Spinal cord (tissue), 10 donors: ENCODE results near the gene CFAP46. TPM values are rescaled to one million over a fixed set of nuclear protein-coding genes. Genes with fewer than 3 reads are reported as not detected.

Experiments
- DNase-seq, 6 donors: peaks; one replicate each; pipeline versions ENCODE4 v3.0.0 to v3.0.0-alpha.2; 2013 to 2015; ENCODE audit warnings: low spot score in 6 of 6, low read depth in 4 of 6
- H3K27ac ChIP-seq: one replicate; pipeline ENCODE4 v1.5.1; 2013; ENCODE audit warnings: low read depth, low read length, control low read depth
- H3K27me3 ChIP-seq: one replicate; pipeline ENCODE4 v1.6.1; 2013; ENCODE audit warnings: low read length; ENCODE audit not compliant: control insufficient read depth, insufficient read depth
- H3K36me3 ChIP-seq: one replicate; pipeline ENCODE4 v1.6.1; 2013; ENCODE audit warnings: low read length; ENCODE audit not compliant: control insufficient read depth, insufficient read depth
- H3K4me1 ChIP-seq: one replicate; pipeline ENCODE4 v1.6.1; 2013; ENCODE audit warnings: low read length; ENCODE audit not compliant: control insufficient read depth, insufficient read depth
- H3K4me3 ChIP-seq: one replicate; pipeline ENCODE4 v1.5.1; 2013; ENCODE audit warnings: low read depth, low read length, control low read depth
- H3K9me3 ChIP-seq: one replicate; pipeline ENCODE4 v1.6.1; 2013; ENCODE audit warnings: low read length; ENCODE audit not compliant: control insufficient read depth, insufficient read depth
- WGBS: methylation state at CpG from one replicate; pipeline ENCODE4 v1.1.5; 2013; ENCODE audit warnings: missing lambda C conversion rate; ENCODE audit not compliant: insufficient coverage; 5-methylcytosine and 5-hydroxymethylcytosine counted together
- polyA plus RNA-seq, 2 donors: library from polyadenylated mRNA; unstranded; fragments of 120-200 nt; gene quantifications; one replicate each; pipeline ENCODE4 v1.2.1, GENCODE V29; 2013; ENCODE audit not compliant: insufficient read length in 2 of 2
- total RNA-seq, 2 donors: library from RNA; depleted of rRNA in 1 of 2; stranded (reverse); fragments of 120-200 nt in 1 of 2; fragments of >200 nt in 1 of 2; gene quantifications; one replicate each; pipeline versions ENCODE4 v1.2.3 to v1.2.4, GENCODE V29; 2013 to 2014
- donor health status: healthy.

Gene CFAP46
- total and polyA plus RNA-seq, 4 donors, result 5.3 to 14.3 (median 13.2) TPM

GRCh38 chr10:132964231-132964630 is 21.9 kb upstream of the CFAP46 start:
- Histone ChIP-seq H3K36me3 (no peaks in the 10 kb centered on the region), H3K9me3 (no peaks in the 10 kb centered on the region), H3K27ac (no peak overlapping the region), H3K27me3 (peaks cover 11% of the 10 kb centered on the region), H3K4me3 (no peak overlapping the region), H3K4me1 (peaks cover 23% of the 10 kb centered on the region)
- DNase-seq, result no peak
- WGBS, result 90% methylated on average over 15 of the region's 15 CpGs

- 94% methylated on average over 13 of the region's 14 CpGs for WGBS
- no peak for DNase-seq
These were observed 21.1 kb upstream of the CFAP46 start for GRCh38 chr10:132963430-132963960.

DNA sequence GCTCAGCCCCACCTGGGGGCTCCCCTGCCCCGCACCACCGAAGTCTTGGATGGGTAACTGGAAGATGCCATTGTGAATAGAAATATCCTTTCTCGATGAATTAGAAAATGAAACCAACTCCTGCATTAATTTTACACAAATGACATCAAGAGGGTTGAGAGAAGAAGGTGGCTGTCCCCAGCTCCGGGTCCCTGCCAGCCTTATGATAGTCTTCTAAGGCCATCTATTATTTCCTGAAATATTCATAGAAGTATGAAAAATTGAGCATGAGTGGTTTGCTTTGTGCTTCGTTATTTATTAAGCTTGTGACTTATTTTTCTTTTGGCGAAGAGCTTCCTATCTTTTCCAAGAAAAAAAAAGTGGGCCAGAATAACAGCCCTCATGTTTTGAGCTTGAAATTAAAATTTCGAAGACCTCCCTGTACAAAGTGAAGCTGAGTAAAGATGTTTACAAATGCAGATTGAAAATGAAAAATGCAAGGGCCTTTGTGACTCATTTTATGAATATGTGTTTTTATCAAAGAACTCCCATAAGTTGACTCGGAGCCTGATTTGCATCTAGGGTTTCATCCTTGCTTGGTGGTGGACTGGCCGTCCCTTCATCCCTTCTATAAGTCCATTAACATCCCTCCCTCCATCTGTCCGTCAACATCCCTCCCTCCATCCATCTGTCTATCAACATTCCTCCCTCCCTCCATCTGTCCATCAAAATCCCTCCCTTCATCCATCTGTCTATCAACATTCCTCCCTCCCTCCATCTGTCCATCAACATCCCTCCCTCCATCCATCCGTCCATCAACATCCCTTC is 20.5 kb upstream of the CFAP46 start:
- no peak for DNase-seq
- 93% methylated on average over 4 of the region's 11 CpGs for WGBS
- Histone ChIP-seq H3K4me1 (peaks cover 23% of the 10 kb centered on the region), H3K36me3 (no peaks in the 10 kb centered on the region), H3K4me3 (peak overlapping the region; percentile 48), H3K27ac (no peak overlapping the region), H3K9me3 (no peaks in the 10 kb centered on the region), H3K27me3 (peaks cover 11% of the 10 kb centered on the region)

More at GRCh38 chr10:132963430-132963960, 21.1 kb upstream of the CFAP46 start:
- peaks cover 23% of the 10 kb centered on the region for H3K4me1 ChIP-seq
- no peak overlapping the region for H3K27ac ChIP-seq
- H3K4me3 ChIP-seq, result no peak overlapping the region
- no peaks in the 10 kb centered on the region for H3K9me3 ChIP-seq
- H3K27me3 ChIP-seq, result peaks cover 11% of the 10 kb centered on the region
- H3K36me3 ChIP-seq, result no peaks in the 10 kb centered on the region

DNA sequence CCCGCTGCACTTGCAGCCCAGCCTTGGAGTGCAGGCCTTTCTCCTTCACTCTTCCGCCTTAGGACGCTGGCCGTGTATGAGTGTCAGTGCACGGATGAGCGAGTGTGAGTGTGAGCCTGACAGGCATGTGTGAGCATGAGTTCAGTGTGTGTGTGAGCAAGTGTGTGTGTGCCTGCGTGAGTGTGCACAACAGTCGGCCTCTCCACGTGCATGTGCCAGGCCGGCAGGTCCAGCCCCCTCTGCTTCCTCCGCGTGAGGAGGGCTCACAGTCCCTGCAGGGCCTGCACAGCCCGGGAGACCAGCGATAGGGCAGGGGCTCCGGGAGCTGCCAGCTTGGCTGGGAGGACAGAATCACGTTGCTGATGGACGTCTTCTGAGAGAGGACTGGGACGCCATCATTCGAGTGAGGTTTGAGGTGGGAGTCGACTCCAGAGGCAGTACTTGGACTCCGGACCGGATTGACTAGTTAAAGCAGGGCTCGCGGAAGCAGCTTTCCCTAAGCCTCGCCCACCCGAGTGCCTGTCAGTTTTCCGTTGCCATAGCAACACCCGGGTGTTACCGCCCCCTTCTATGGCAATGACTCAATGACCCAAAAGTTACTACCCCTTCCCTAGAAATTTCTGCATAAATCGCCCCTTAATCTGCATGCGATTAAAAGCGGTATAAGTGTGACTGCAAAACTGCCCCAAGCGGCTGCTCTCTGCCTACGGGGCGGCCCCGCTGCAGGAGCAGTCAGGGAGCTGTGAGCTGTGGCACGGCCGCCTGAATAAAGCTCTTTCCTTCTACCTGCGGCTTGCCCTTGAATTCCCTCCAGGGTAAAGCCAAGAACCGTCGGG is 19.6 kb upstream of the CFAP46 start:
- H3K27ac ChIP-seq, result no peak overlapping the region
- H3K4me3 ChIP-seq, result peak overlapping the region; percentile 48
- peaks cover 11% of the 10 kb centered on the region for H3K27me3 ChIP-seq
- DNase-seq, result peak in 5 of 6 donors; percentile 51 to 90 (median 73)
- no peaks in the 10 kb centered on the region for H3K9me3 ChIP-seq
- no peaks in the 10 kb centered on the region for H3K36me3 ChIP-seq
- peaks cover 23% of the 10 kb centered on the region for H3K4me1 ChIP-seq
- WGBS, result 10% methylated on average over 30 of the region's 41 CpGs

DNA sequence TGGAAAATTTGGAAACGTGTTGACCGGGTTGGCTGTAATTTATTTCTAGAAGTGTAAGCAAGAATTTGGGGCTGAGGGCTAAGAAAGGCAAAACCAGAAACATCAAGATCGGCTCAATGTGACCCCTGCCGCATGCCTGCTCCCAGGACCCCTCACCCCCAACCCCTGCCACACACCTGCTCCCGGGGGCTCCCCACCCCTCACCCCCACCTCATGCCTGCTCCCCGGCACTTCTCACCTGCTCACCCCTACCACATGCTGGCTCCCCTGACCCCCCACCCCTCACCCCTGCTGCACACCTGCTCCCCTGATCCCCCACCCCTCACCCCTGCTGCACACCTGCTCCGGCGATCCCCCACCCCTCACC is 19.0 kb upstream of the CFAP46 start:
- no peaks in the 10 kb centered on the region for H3K9me3 ChIP-seq
- H3K27ac ChIP-seq, result no peak overlapping the region
- H3K4me3 ChIP-seq, result no peak overlapping the region
- peaks cover 11% of the 10 kb centered on the region for H3K27me3 ChIP-seq
- 79% methylated on average over 4 of the region's 8 CpGs for WGBS
- peaks cover 23% of the 10 kb centered on the region for H3K4me1 ChIP-seq
- no peak for DNase-seq
- no peaks in the 10 kb centered on the region for H3K36me3 ChIP-seq

- WGBS, result 85% methylated on average over 33 of the region's 42 CpGs
- H3K27me3 ChIP-seq, result peaks cover 11% of the 10 kb centered on the region
- H3K9me3 ChIP-seq, result no peaks in the 10 kb centered on the region
- H3K36me3 ChIP-seq, result no peaks in the 10 kb centered on the region
- peaks cover 23% of the 10 kb centered on the region for H3K4me1 ChIP-seq
- no peak overlapping the region for H3K27ac ChIP-seq
- DNase-seq, result no peak
- no peak overlapping the region for H3K4me3 ChIP-seq
These were observed 18.5 kb upstream of the CFAP46 start for GRCh38 chr10:132960631-132961419.

GRCh38 chr10:132960071-132960472 is 17.7 kb upstream of the CFAP46 start:
- peaks cover 23% of the 10 kb centered on the region for H3K4me1 ChIP-seq
- H3K9me3 ChIP-seq, result no peaks in the 10 kb centered on the region
- no peak for DNase-seq
- WGBS, result 82% methylated on average over 19 of the region's 19 CpGs
- H3K36me3 ChIP-seq, result no peaks in the 10 kb centered on the region
- peaks cover 9% of the 10 kb centered on the region for H3K27me3 ChIP-seq
- no peak overlapping the region for H3K4me3 ChIP-seq
- H3K27ac ChIP-seq, result no peak overlapping the region

DNA sequence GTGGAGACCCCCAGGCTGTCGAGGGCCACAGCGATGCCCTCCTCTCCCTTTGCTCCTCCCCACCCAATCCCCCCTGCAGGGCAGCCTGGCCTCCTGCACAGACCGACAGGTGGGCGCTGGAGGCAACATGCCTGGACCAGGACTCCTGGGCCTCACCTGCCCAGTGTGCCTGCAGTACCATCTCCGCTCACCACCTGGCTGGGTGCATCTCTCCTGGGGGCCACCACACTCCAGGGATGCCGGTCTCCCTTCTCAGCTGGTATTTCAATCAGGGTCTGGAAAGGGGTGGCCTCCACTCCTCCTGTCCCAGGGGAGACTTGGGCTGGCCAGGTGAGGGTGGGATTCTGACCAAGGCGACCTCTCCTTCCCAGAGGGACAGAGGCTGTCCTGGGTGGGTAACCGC is 17.2 kb upstream of the CFAP46 start:
- DNase-seq, result no peak
- 90% methylated on average over 8 of the region's 8 CpGs for WGBS
- Histone ChIP-seq H3K4me3 (no peak overlapping the region), H3K9me3 (no peaks in the 10 kb centered on the region), H3K27ac (no peak overlapping the region), H3K4me1 (peaks cover 21% of the 10 kb centered on the region), H3K36me3 (no peaks in the 10 kb centered on the region), H3K27me3 (peaks cover 4% of the 10 kb centered on the region)

GRCh38 chr10:132958883-132959558 is 16.7 kb upstream of the CFAP46 start:
- 81% methylated on average over 23 of the region's 23 CpGs for WGBS
- no peak for DNase-seq
- no peaks in the 10 kb centered on the region for H3K9me3 ChIP-seq
- H3K36me3 ChIP-seq, result no peaks in the 10 kb centered on the region
- H3K4me1 ChIP-seq, result peaks cover 16% of the 10 kb centered on the region
- peaks cover 3% of the 10 kb centered on the region for H3K27me3 ChIP-seq
- H3K4me3 ChIP-seq, result no peak overlapping the region
- H3K27ac ChIP-seq, result no peak overlapping the region
